Measurements from ENCODE around the gene TIMP3. TPM values are rescaled to one million over a fixed set of nuclear protein-coding genes. Genes with fewer than 3 reads are reported as not detected.
A peak's percentile ranks its signal among the peaks of the same experiment; 100 is the strongest.

Gene TIMP3
- total and polyA plus RNA-seq, 4 experiments from 2014 or later: 1.7 to 2.3 TPM; not detected in 2

DNA sequence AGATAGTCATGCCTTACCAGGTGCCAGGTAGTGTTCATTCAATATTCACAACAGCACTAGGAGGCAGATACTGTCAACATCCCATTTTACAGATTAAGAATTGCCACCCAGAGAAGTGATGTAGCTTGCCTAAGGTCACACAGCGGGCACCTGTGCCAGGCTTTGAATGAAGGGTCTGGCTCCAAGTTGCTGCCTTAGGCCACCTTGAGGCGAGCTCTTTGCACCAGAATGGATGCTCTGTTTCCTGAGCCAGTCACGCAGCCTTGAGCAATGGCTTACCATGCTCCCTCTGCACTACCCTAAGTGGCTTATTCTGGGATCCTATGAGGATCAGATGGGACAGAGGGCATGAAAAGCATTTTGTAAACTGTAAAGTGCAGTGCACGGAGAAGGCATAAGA, 25.1 kb upstream of the TIMP3 start:
- no peaks in the 10 kb centered on the region for H3K27me3 ChIP-seq (ENCODE audit: insufficient read depth, low read length)
- no peaks in the 10 kb centered on the region for H3K4me1 Mint-ChIP-seq
- CTCF ChIA-PET (ENCODE audit: partially characterized antibody): no interaction called here
- intact Hi-C loops (cut with micrococcal nuclease): no loop called here
- DNase-seq: no peak
- H3K4me1 ChIP-seq (ENCODE audit: insufficient read depth, low read length): no peaks in the 10 kb centered on the region
- H3K36me3 Mint-ChIP-seq: no peaks in the 10 kb centered on the region
- H3K9me3 Mint-ChIP-seq: peaks cover 0 to 6% (median 0%) of the 10 kb centered on the region in 8 donors
- H3K9me3 ChIP-seq (ENCODE audit: control insufficient read depth in 1 of 2, low read length in 2 of 2): no peaks in the 10 kb centered on the region
- no peaks in the 10 kb centered on the region for H3K36me3 ChIP-seq (ENCODE audit: insufficient read depth, low read length)
- H3K4me3 ChIP-seq (ENCODE audit: low read length in 2 of 2): no peak overlapping the region
- no peak overlapping the region for H3K27ac Mint-ChIP-seq
- no peak overlapping the region for H3K4me3 Mint-ChIP-seq
- peaks cover 11 to 13% of the 10 kb centered on the region in 2 donors for H3K27me3 Mint-ChIP-seq
- no peak overlapping the region for H3K27ac ChIP-seq (ENCODE audit: low read depth, low read length)
- POLR2A ChIA-PET (ENCODE audit: partially characterized antibody): no interaction called here

DNA sequence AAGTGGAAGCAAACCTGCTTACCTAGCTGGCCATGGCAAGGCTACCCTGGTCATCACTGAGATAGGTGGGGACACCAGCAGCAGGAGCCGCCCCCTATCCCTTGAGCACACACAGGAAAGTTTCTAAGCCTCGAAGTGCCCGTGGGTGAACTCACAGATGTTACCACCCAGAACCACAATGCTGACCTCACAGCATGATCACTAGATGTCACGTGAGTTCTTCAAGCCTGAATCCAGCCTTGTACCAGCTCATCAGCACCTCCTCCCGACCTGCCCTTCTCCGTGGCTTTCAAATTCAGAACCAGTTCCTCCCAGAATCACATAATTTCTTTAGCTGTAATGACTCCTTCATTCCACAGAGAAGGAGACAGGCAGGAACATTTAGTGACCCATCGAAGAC, 24.7 kb upstream of the TIMP3 start:
- no peaks in the 10 kb centered on the region for H3K9me3 ChIP-seq (ENCODE audit: control insufficient read depth in 1 of 2, low read length in 2 of 2)
- CTCF ChIA-PET (ENCODE audit: partially characterized antibody): no interaction called here
- Mint-ChIP-seq H3K27me3 (peaks cover 9 to 11% of the 10 kb centered on the region in 2 donors), H3K4me3 (no peak overlapping the region), H3K9me3 (peaks cover 0 to 6% (median 0%) of the 10 kb centered on the region in 8 donors), H3K36me3 (no peaks in the 10 kb centered on the region), H3K27ac (no peak overlapping the region), H3K4me1 (no peaks in the 10 kb centered on the region)
- H3K36me3 ChIP-seq (ENCODE audit: insufficient read depth, low read length): no peaks in the 10 kb centered on the region
- H3K27me3 ChIP-seq (ENCODE audit: insufficient read depth, low read length): no peaks in the 10 kb centered on the region
- POLR2A ChIA-PET (ENCODE audit: partially characterized antibody): no interaction called here
- intact Hi-C loops (cut with micrococcal nuclease): no loop called here
- no peak overlapping the region for H3K4me3 ChIP-seq (ENCODE audit: low read length in 2 of 2)
- no peak for DNase-seq
- no peaks in the 10 kb centered on the region for H3K4me1 ChIP-seq (ENCODE audit: insufficient read depth, low read length)
- no peak overlapping the region for H3K27ac ChIP-seq (ENCODE audit: low read depth, low read length)

DNA sequence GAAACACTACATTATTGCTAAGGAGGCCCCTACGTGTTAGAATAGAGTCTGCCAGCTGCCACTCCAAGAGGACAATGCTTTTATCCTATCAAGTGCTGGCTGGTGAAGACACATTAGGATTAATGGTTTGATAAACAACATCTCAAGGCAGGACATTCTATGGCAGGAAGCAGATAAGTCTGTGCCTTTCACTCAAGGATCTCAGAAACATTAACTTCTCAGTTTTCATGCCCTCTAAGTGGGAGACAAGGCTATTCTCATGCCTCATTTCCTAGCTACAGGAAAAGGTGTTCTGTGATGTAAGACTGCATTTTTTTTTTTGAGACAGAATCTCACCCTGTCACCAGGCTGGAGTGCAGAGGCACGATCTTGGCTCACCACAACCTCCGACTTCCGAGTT, 23.5 kb upstream of the TIMP3 start:
- no peaks in the 10 kb centered on the region for H3K9me3 ChIP-seq (ENCODE audit: control insufficient read depth in 1 of 2, low read length in 2 of 2)
- Mint-ChIP-seq H3K27me3 (peaks cover 7 to 11% of the 10 kb centered on the region in 2 donors), H3K4me3 (no peak overlapping the region), H3K27ac (no peak overlapping the region), H3K4me1 (no peaks in the 10 kb centered on the region), H3K36me3 (no peaks in the 10 kb centered on the region), H3K9me3 (peaks cover 0 to 6% (median 0%) of the 10 kb centered on the region in 8 donors)
- H3K27ac ChIP-seq (ENCODE audit: low read depth, low read length): no peak overlapping the region
- no peak for DNase-seq
- no peaks in the 10 kb centered on the region for H3K4me1 ChIP-seq (ENCODE audit: insufficient read depth, low read length)
- CTCF ChIA-PET (ENCODE audit: partially characterized antibody): no interaction called here
- intact Hi-C loops (cut with micrococcal nuclease): no loop called here
- H3K27me3 ChIP-seq (ENCODE audit: insufficient read depth, low read length): no peaks in the 10 kb centered on the region
- H3K36me3 ChIP-seq (ENCODE audit: insufficient read depth, low read length): no peaks in the 10 kb centered on the region
- no peak overlapping the region for H3K4me3 ChIP-seq (ENCODE audit: low read length in 2 of 2)
- POLR2A ChIA-PET (ENCODE audit: partially characterized antibody): no interaction called here

DNA sequence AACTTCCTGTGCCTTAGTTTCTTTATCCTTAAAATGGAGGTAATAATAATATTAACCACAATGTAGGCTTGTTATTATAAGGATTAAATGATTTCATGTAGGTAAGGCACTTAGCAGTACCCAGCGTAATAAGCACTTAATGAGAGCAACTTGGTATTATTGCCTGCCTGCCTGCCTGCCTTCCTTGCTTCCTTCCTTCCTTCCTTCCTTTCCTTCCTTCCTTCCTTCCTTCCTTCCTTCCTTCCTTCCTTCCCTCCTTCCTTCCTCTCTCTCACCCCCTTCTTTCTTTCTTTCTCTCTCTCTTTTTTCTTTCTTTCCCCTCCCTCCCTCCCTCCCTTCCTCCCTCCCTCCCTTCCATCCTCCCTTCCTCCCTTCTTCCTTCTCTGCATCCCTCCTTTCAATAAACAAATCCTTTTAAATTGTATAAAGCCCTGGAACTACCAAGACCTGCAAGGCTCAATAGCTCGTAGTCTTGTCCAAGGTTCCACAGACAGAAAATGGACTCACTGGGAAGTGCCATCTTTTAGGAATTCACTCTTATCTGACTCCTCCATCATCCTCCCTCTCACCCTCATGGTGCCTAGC, 20.7 kb upstream of the TIMP3 start:
- Mint-ChIP-seq H3K4me3 (no peak overlapping the region), H3K27ac (peak overlapping the region in 2 of 7 donors; percentile 79 to 81), H3K4me1 (no peaks in the 10 kb centered on the region), H3K36me3 (no peaks in the 10 kb centered on the region), H3K27me3 (peaks cover 5% of the 10 kb centered on the region in 2 donors), H3K9me3 (no peaks in the 10 kb centered on the region)
- no peak overlapping the region for H3K27ac ChIP-seq (ENCODE audit: low read depth, low read length)
- ChIA-PET CTCF (ENCODE audit: partially characterized antibody) (no interaction called here), POLR2A (ENCODE audit: partially characterized antibody) (no interaction called here)
- intact Hi-C loops (cut with micrococcal nuclease): no loop called here
- DNase-seq: no peak
- H3K36me3 ChIP-seq (ENCODE audit: insufficient read depth, low read length): no peaks in the 10 kb centered on the region
- no peaks in the 10 kb centered on the region for H3K4me1 ChIP-seq (ENCODE audit: insufficient read depth, low read length)
- H3K4me3 ChIP-seq (ENCODE audit: low read length in 2 of 2): no peak overlapping the region
- H3K9me3 ChIP-seq (ENCODE audit: control insufficient read depth in 1 of 2, low read length in 2 of 2): no peaks in the 10 kb centered on the region
- no peaks in the 10 kb centered on the region for H3K27me3 ChIP-seq (ENCODE audit: insufficient read depth, low read length)

DNA sequence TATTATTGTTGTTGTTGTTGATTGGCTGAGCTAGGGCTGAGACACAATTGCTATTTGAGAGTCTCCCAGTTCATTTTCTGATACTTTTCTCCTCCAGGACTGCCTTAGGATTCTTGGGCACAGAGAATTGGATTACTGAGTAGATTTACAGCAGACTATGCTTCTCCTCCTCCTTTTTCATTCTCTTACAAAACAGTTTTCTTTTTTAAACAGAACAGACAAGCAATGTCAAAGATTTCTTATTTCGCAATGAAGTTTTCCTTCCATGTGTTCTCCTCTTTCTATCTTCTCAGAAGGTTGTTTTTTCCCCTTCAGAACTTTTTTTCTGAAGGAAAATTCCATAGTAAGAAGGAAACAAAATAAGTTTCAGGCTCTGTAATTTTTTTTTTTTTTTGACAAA, 19.8 kb upstream of the TIMP3 start:
- H3K36me3 ChIP-seq (ENCODE audit: insufficient read depth, low read length): no peaks in the 10 kb centered on the region
- ChIA-PET CTCF (ENCODE audit: partially characterized antibody) (no interaction called here), POLR2A (ENCODE audit: partially characterized antibody) (no interaction called here)
- intact Hi-C loops (cut with micrococcal nuclease): no loop called here
- DNase-seq: no peak
- H3K27me3 Mint-ChIP-seq: peaks cover 1 to 7% of the 10 kb centered on the region in 2 donors
- H3K27me3 ChIP-seq (ENCODE audit: insufficient read depth, low read length): no peaks in the 10 kb centered on the region
- H3K9me3 Mint-ChIP-seq: no peaks in the 10 kb centered on the region
- no peaks in the 10 kb centered on the region for H3K36me3 Mint-ChIP-seq
- no peaks in the 10 kb centered on the region for H3K9me3 ChIP-seq (ENCODE audit: control insufficient read depth in 1 of 2, low read length in 2 of 2)
- no peak overlapping the region for H3K4me3 ChIP-seq (ENCODE audit: low read length in 2 of 2)
- H3K4me3 Mint-ChIP-seq: no peak overlapping the region
- H3K4me1 ChIP-seq (ENCODE audit: insufficient read depth, low read length): no peaks in the 10 kb centered on the region
- H3K27ac ChIP-seq (ENCODE audit: low read depth, low read length): no peak overlapping the region
- no peak overlapping the region for H3K27ac Mint-ChIP-seq
- H3K4me1 Mint-ChIP-seq: no peaks in the 10 kb centered on the region

DNA sequence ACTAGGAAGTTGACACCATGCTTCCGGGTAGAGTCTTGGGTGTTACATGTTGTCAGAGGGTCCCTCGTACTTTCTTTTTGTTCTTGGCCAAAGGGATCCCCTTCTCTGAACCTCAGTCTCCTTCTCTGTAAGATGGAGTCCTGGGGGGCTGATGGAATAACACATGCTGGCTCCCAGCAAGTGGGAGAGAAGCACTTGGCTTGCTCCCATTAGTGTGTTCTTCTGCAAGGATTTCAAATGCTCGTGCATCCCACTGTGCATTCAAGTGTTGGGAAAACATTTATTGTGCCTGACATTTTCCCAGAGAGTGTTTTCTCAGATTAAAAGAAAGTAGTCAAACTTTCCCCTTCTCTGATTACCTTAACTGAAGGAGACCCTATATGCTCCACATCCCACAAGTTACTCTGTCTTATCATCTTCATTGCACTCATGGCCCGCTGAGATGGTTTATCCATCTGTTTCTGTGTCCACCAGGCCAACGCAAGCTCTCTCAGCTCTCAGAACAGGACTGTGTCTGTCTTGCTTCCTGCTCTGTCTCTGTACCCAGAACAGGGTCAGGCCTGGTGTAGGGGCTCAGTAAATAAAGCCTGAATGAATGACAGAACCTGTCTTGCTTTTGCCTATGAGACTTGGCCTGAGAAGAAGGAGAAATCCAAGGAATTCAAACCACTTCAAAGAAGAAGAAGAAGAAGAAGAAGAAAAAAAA, 16.0 kb upstream of the TIMP3 start:
- no peaks in the 10 kb centered on the region for H3K9me3 Mint-ChIP-seq
- H3K36me3 Mint-ChIP-seq: no peaks in the 10 kb centered on the region
- no peaks in the 10 kb centered on the region for H3K36me3 ChIP-seq (ENCODE audit: insufficient read depth, low read length)
- no peak overlapping the region for H3K27ac Mint-ChIP-seq
- DNase-seq: no peak
- CTCF ChIA-PET (ENCODE audit: partially characterized antibody): no interaction called here
- no peak overlapping the region for H3K27ac ChIP-seq (ENCODE audit: low read depth, low read length)
- POLR2A ChIA-PET (ENCODE audit: partially characterized antibody): no interaction called here
- H3K4me3 Mint-ChIP-seq: no peak overlapping the region
- intact Hi-C loops (cut with micrococcal nuclease): no loop called here
- no peaks in the 10 kb centered on the region for H3K4me1 ChIP-seq (ENCODE audit: insufficient read depth, low read length)
- H3K4me3 ChIP-seq (ENCODE audit: low read length in 2 of 2): no peak overlapping the region
- H3K4me1 Mint-ChIP-seq: no peaks in the 10 kb centered on the region
- H3K27me3 ChIP-seq (ENCODE audit: insufficient read depth, low read length): no peaks in the 10 kb centered on the region
- H3K27me3 Mint-ChIP-seq: peaks cover 0 to 12% of the 10 kb centered on the region in 2 donors
- no peaks in the 10 kb centered on the region for H3K9me3 ChIP-seq (ENCODE audit: control insufficient read depth in 1 of 2, low read length in 2 of 2)

DNA sequence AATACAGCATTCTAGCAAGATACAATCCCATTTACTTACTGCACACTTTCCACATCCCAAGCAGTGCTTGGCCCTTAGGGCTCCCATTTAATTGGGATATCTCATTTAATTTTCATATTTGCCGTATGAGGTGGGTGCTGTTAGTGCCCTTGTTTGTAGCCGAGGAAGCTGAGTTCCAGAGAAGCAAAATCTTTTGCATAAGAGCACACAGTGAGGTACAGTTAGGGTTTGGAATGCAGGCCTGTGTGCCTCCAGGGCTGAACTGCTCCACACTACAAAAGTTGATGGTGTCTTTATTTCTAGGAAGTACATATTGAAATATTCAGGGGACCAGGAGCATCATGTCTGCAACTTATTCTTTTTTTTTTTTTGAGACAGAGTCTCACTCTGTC, 15.5 kb upstream of the TIMP3 start:
- Histone ChIP-seq H3K9me3 (ENCODE audit: control insufficient read depth in 1 of 2, low read length in 2 of 2) (no peaks in the 10 kb centered on the region), H3K4me1 (ENCODE audit: insufficient read depth, low read length) (no peaks in the 10 kb centered on the region), H3K4me3 (ENCODE audit: low read length in 2 of 2) (no peak overlapping the region), H3K36me3 (ENCODE audit: insufficient read depth, low read length) (no peaks in the 10 kb centered on the region), H3K27me3 (ENCODE audit: insufficient read depth, low read length) (no peaks in the 10 kb centered on the region), H3K27ac (ENCODE audit: low read depth, low read length) (no peak overlapping the region)
- ChIA-PET POLR2A (ENCODE audit: partially characterized antibody) (no interaction called here), CTCF (ENCODE audit: partially characterized antibody) (interaction anchor here (1.9 kb wide), 1 partner anchor 11 kb away, joined by 8 read pairs; no protein-coding TSS in a partner anchor)
- Mint-ChIP-seq H3K36me3 (no peaks in the 10 kb centered on the region), H3K4me3 (no peak overlapping the region), H3K9me3 (no peaks in the 10 kb centered on the region), H3K27ac (no peak overlapping the region), H3K27me3 (peaks cover 2 to 15% of the 10 kb centered on the region in 2 donors), H3K4me1 (no peaks in the 10 kb centered on the region)
- intact Hi-C loops (cut with micrococcal nuclease): no loop called here
- no peak for DNase-seq
